ENCODE results near the gene C11orf65. TPM values are rescaled to one million over a fixed set of nuclear protein-coding genes. Genes with fewer than 3 reads are reported as not detected.
"Not testable (repeated sequence)": the region's sequence is repeated elsewhere in the genome, so short reads cannot be mapped to it uniquely, and the experiment has no call there.

C11orf65 gene
- total RNA-seq, 2 donors from 2014 or later: 0.50 to 0.64 TPM

DNA sequence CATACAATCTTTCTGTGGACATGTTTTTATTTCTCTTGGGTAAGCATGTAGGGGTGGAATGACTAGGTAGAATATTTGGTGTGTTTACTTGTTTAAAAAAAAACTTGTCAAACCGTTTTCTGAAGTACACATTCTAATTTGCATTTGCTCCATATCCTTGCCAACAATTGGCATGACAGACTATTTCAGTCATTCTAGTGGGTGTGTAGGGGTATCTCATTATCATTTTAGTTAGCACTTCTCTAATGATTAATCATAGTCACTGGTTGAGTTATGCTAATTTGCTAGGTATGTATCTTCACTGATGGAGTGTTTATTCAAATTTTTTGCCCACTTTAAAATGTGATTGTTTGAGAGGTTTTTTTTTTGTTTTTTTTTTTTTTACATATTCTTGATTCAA, 64.3 kb downstream of the C11orf65 start:
- H3K4me3 ChIP-seq: no peak overlapping the region
- DNase-seq: no peak
- no peaks in the 10 kb centered on the region for H3K27me3 ChIP-seq
- H3K36me3 ChIP-seq: no peaks in the 10 kb centered on the region
- no peaks in the 10 kb centered on the region for H3K4me1 ChIP-seq
- intact Hi-C loops (cut with DNase I): no loop called here
- no peak overlapping the region for H3K27ac ChIP-seq
- H3K9ac ChIP-seq (ENCODE audit: low read depth in 2 of 2, low read length in 2 of 2): no peak overlapping the region
- H3K9me3 ChIP-seq: no peaks in the 10 kb centered on the region
- TF ChIP-seq, protein P1, sequence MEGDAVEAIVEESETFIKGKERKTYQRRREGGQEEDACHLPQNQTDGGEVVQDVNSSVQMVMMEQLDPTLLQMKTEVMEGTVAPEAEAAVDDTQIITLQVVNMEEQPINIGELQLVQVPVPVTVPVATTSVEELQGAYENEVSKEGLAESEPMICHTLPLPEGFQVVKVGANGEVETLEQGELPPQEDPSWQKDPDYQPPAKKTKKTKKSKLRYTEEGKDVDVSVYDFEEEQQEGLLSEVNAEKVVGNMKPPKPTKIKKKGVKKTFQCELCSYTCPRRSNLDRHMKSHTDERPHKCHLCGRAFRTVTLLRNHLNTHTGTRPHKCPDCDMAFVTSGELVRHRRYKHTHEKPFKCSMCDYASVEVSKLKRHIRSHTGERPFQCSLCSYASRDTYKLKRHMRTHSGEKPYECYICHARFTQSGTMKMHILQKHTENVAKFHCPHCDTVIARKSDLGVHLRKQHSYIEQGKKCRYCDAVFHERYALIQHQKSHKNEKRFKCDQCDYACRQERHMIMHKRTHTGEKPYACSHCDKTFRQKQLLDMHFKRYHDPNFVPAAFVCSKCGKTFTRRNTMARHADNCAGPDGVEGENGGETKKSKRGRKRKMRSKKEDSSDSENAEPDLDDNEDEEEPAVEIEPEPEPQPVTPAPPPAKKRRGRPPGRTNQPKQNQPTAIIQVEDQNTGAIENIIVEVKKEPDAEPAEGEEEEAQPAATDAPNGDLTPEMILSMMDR (IDR thresholded peaks at IDR 0.05): no peak

DNA sequence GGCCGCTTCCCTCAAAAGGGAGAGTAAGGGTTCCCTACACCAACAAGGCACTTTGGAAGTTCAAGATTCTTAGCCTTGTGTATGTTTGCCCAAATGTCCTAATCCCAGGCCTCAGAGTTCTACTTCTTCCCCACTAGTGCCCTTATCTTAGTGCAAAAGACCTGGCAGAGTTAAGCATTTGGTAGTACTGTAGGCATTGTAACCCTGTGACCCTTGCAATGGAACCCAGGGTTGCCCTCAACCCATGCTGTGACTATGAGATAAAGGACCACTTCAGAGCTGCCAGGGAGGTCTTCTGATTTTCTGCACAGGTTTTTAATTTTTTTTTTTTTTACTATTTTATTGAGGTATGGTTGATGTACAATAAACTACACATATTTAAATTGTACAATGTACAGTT, 65.1 kb downstream of the C11orf65 start:
- H3K4me1 ChIP-seq: no peaks in the 10 kb centered on the region
- no peak for DNase-seq
- no peak overlapping the region for H3K4me3 ChIP-seq
- no peaks in the 10 kb centered on the region for H3K36me3 ChIP-seq
- H3K27me3 ChIP-seq: no peaks in the 10 kb centered on the region
- H3K27ac ChIP-seq: no peak overlapping the region
- H3K9ac ChIP-seq (ENCODE audit: low read depth in 2 of 2, low read length in 2 of 2): no peak overlapping the region
- H3K9me3 ChIP-seq: no peaks in the 10 kb centered on the region
- TF ChIP-seq, protein P1 (IDR thresholded peaks at IDR 0.05): no peak
- intact Hi-C loops (cut with DNase I): no loop called here

- no peaks in the 10 kb centered on the region for H3K4me1 ChIP-seq
- TF ChIP-seq, protein P1 (IDR thresholded peaks at IDR 0.05): no peak
- no peaks in the 10 kb centered on the region for H3K27me3 ChIP-seq
- no peaks in the 10 kb centered on the region for H3K36me3 ChIP-seq
- H3K27ac ChIP-seq: no peak overlapping the region
- no peak for DNase-seq
- no peaks in the 10 kb centered on the region for H3K9me3 ChIP-seq
- intact Hi-C loops (cut with DNase I): no loop called here
- no peak overlapping the region for H3K4me3 ChIP-seq
- no peak overlapping the region for H3K9ac ChIP-seq (ENCODE audit: low read depth in 2 of 2, low read length in 2 of 2)
Observed at GRCh38 chr11:108398439-108398838, 68.9 kb downstream of the C11orf65 start.

DNA sequence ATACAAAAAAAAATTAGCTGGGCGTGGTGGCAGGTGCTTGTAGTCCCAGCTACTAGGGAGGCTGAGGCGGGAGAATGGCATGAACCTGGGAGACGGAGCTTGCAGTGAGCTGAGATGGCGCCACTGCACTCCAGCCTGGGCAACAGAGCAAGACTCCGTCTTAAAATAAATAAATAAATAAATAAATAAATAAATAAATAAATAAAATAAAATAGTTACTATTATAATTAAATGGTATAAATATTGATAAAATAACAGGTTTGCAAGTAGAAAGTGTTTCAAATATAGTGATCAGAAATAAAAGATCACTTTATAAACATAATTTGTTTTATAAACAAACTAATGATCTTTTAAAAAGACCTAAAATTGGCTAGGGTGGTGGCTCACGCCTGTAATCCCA, 70.7 kb downstream of the C11orf65 start:
- DNase-seq; H3K4me3 ChIP-seq; intact Hi-C loops (cut with DNase I); H3K4me1 ChIP-seq; H3K27me3 ChIP-seq; H3K27ac ChIP-seq; H3K9ac ChIP-seq (ENCODE audit: low read depth in 2 of 2, low read length in 2 of 2); H3K9me3 ChIP-seq; H3K36me3 ChIP-seq: not testable (repeated sequence)

DNA sequence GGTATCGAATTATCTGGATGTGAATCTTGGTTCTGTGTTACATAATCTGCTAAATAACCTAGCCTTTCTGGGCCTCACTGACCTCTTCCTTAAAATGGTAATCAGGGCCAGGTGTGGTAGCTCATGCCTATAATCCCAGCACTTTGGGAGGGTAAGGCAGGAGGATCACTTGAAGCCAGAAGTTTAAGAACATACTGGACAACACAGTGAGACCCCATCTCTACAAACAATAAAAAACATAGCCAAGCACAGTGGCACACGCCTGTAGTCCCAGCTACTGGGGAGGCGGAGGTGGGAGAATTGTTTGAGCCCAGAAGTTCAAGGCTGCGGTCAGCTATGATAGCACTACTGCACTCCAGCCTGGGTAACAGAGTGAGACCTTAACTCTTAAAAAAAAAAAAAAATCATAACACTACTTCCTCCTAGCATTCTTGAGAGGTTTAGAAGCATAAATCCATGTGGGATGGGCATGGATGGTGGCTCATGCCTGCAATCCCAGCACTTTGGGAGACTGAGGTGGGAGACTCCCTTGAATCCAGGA, 72.5 kb downstream of the C11orf65 start:
- H3K4me3 ChIP-seq: no peak overlapping the region
- DNase-seq: no peak
- H3K9me3 ChIP-seq: no peaks in the 10 kb centered on the region
- H3K9ac ChIP-seq (ENCODE audit: low read depth in 2 of 2, low read length in 2 of 2): no peak overlapping the region
- intact Hi-C loops (cut with DNase I): no loop called here
- TF ChIP-seq, protein P1 (IDR thresholded peaks at IDR 0.05): no peak
- H3K36me3 ChIP-seq: no peaks in the 10 kb centered on the region
- no peak overlapping the region for H3K27ac ChIP-seq
- H3K27me3 ChIP-seq: no peaks in the 10 kb centered on the region
- H3K4me1 ChIP-seq: no peaks in the 10 kb centered on the region

GRCh38 chr11:108393046-108393445, 74.3 kb downstream of the C11orf65 start:
- no peak for DNase-seq
- TF ChIP-seq, protein P1 (IDR thresholded peaks at IDR 0.05): no peak

More at GRCh38 chr11:108393046-108393445, 74.3 kb downstream of the C11orf65 start:
- H3K27me3 ChIP-seq: no peaks in the 10 kb centered on the region
- H3K4me1 ChIP-seq: no peaks in the 10 kb centered on the region
- H3K9me3 ChIP-seq: no peaks in the 10 kb centered on the region
- H3K4me3 ChIP-seq: no peak overlapping the region
- no peaks in the 10 kb centered on the region for H3K36me3 ChIP-seq
- no peak overlapping the region for H3K9ac ChIP-seq (ENCODE audit: low read depth in 2 of 2, low read length in 2 of 2)
- no peak overlapping the region for H3K27ac ChIP-seq
- intact Hi-C loops (cut with DNase I): no loop called here
